ENCODE data around the gene CTNNA3. TPM values are rescaled to one million over a fixed set of nuclear protein-coding genes. Genes with fewer than 3 reads are reported as not detected.

Gene CTNNA3
- total and polyA plus RNA-seq, 2 of the 4 experiments (the other 2 are of a cell fraction), result 0.19 to 0.90 TPM

- Histone ChIP-seq H4K91ac (ENCODE audit: insufficient read depth, low read depth, low read length) (no peak overlapping the region), H3K27ac (ENCODE audit: insufficient read depth, low read length) (no peak overlapping the region), H2BK120ac (ENCODE audit: low read depth, low read length) (no peak overlapping the region), H2BK20ac (ENCODE audit: low read depth, low read length) (no peak overlapping the region), H2AFZ (replicated peaks; ENCODE audit: low read length, poor library complexity) (no peak overlapping the region), H3K9ac (ENCODE audit: low read depth, low read length) (no peak overlapping the region), H3K27me3 (ENCODE audit: control insufficient read depth, insufficient read depth, low read length) (no peaks in the 10 kb centered on the region), H2AK5ac (ENCODE audit: low read depth, low read length) (no peak overlapping the region), H3K9me3 (ENCODE audit: control insufficient read depth, insufficient read depth, low read length) (peaks cover 2% of the 10 kb centered on the region; the same call in 1 of the 2 replicates), H3K4me1 (ENCODE audit: control insufficient read depth, insufficient read depth, low read length) (no peaks in the 10 kb centered on the region), H3K14ac (replicated peaks; ENCODE audit: low read depth, low read length) (no peak overlapping the region), H3K9me1 (ENCODE audit: insufficient read depth, low read length) (no peaks in the 10 kb centered on the region), H4K20me1 (ENCODE audit: insufficient read depth, low read length) (no peaks in the 10 kb centered on the region), H3K36me3 (ENCODE audit: control insufficient read depth, insufficient read depth, low read length) (no peaks in the 10 kb centered on the region), H3K23ac (ENCODE audit: low read depth, low read length) (no peak overlapping the region), H3K4me3 (ENCODE audit: insufficient read depth, low read depth, low read length) (no peak overlapping the region), H3K18ac (ENCODE audit: low read depth, low read length) (no peak overlapping the region), H2BK5ac (ENCODE audit: low read depth, low read length, poor library complexity, severe bottlenecking) (no peak overlapping the region), H3K4ac (ENCODE audit: low read depth, low read length) (no peak overlapping the region), H2BK15ac (ENCODE audit: low read depth, low read length) (no peak overlapping the region), H4K5ac (ENCODE audit: low read depth, low read length) (no peak overlapping the region), H3K56ac (ENCODE audit: extremely low read depth, insufficient read depth, low read length) (no peak overlapping the region), H3K4me2 (ENCODE audit: low read depth, low read length) (no peak overlapping the region), H2AK9ac (replicated peaks; ENCODE audit: low read depth, low read length, poor library complexity) (no peak overlapping the region), H3K79me1 (ENCODE audit: low read depth in 1 of 2, low read length in 2 of 2) (no peaks in the 10 kb centered on the region), H4K8ac (ENCODE audit: low read depth in 2 of 2, low read length in 2 of 2) (no peak overlapping the region)
- in situ Hi-C loops (cut with MboI; ENCODE audit: low sequenced_read_pairs), result no loop called here
- BruUV-seq (replicated peaks), result no TSS peak
- TF ChIP-seq, protein P1, sequence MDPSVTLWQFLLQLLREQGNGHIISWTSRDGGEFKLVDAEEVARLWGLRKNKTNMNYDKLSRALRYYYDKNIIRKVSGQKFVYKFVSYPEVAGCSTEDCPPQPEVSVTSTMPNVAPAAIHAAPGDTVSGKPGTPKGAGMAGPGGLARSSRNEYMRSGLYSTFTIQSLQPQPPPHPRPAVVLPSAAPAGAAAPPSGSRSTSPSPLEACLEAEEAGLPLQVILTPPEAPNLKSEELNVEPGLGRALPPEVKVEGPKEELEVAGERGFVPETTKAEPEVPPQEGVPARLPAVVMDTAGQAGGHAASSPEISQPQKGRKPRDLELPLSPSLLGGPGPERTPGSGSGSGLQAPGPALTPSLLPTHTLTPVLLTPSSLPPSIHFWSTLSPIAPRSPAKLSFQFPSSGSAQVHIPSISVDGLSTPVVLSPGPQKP (IDR thresholded peaks at IDR 0.05; ENCODE audit: borderline replicate concordance, low read depth, low read length), result no peak
- TF ChIP-seq MAZ (IDR thresholded peaks at IDR 0.05; ENCODE audit: borderline replicate concordance, low read depth, low read length) (no peak), RCOR1 (IDR thresholded peaks at IDR 0.05; ENCODE audit: insufficient replicate concordance, low read length) (no peak)
- dilution Hi-C loops (cut with HindIII; ENCODE audit: low sequenced_read_pairs, unreplicated experiment), result no loop called here
- POLR2A ChIA-PET (ENCODE audit: unreplicated experiment), result no interaction called here
- intact Hi-C loops (cut with micrococcal nuclease), result no loop called here
- DNase-seq, result no peak
- WGBS, 2 experiments (ENCODE audit: extremely low coverage in 2 of 2, insufficient read length in 1 of 2), result no CpG with 5 or more reads among the region's 2 CpGs
- CTCF ChIA-PET, result no interaction called here
- ATAC-seq (ENCODE audit: low read depth), result no peak
Observed at GRCh38 chr10:66455304-66455703, 1240.7 kb downstream of the CTNNA3 start.
